ENCODE results near the gene ZFYVE9. TPM values are rescaled to one million over a fixed set of nuclear protein-coding genes. Genes with fewer than 3 reads are reported as not detected.

Gene ZFYVE9
- total and polyA plus RNA-seq, 9 of the 15 experiments (the other 6 are each of a cell fraction or from before 2014, with no cell fraction given) = 0.52 to 14.4 (median 8.9) TPM

- TF ChIP-seq ZBTB40 (IDR thresholded peaks at IDR 0.05) = no peak
- no peak for TF ChIP-seq ZBTB40 (CRISPR knock-in tag; IDR thresholded peaks at IDR 0.05)
- TF ChIP-seq ZFP91 (CRISPR knock-in tag; IDR thresholded peaks at IDR 0.05) = no peak
- TF ChIP-seq CBX3 (IDR thresholded peaks at IDR 0.05; ENCODE audit: borderline replicate concordance in 1 of 2, low read length in 2 of 2) = no peak
- TF ChIP-seq CREM (IDR thresholded peaks at IDR 0.05; ENCODE audit: low read depth) = no peak
- TF ChIP-seq ELF1 (tag; IDR thresholded peaks at IDR 0.05) = no peak
- TF ChIP-seq SP1 (CRISPR knock-in tag; IDR thresholded peaks at IDR 0.05) = no peak
- peak; percentile 38 for TF ChIP-seq MEIS2 (IDR thresholded peaks at IDR 0.05; ENCODE audit: partially characterized antibody)
- TF ChIP-seq ZNF24 (IDR thresholded peaks at IDR 0.05) = no peak
- no peak for TF ChIP-seq ATF2 (CRISPR knock-in tag; IDR thresholded peaks at IDR 0.05)
- peak; percentile 82 for TF ChIP-seq FOXJ2 (tag; IDR thresholded peaks at IDR 0.05)
- peak; percentile 57; the same call in 1 of the 2 replicates for TF ChIP-seq MAFF (IDR thresholded peaks at IDR 0.05; ENCODE audit: low read length)
- TF ChIP-seq NUFIP1 (IDR thresholded peaks at IDR 0.05; ENCODE audit: partially characterized antibody) = no peak
- no peak for TF ChIP-seq TEAD1 (CRISPR knock-in tag; IDR thresholded peaks at IDR 0.05)
- TF ChIP-seq THAP12 (CRISPR knock-in tag; IDR thresholded peaks at IDR 0.05) = no peak
Measured at GRCh38 chr1:52191395-52191965, 49.6 kb downstream of the ZFYVE9 start (continued).

Data from K562 (cell line).